ENCODE results near the gene S100A4.
"Not testable (repeated sequence)": the region's sequence is repeated elsewhere in the genome, so short reads cannot be mapped to it uniquely, and the experiment has no call there.

S100A4 gene

GRCh38 chr1:153567621-153568366, 22.2 kb upstream of the S100A4 start:
- no peak for DNase-seq (ENCODE audit: low spot score)

GRCh38 chr1:153566414-153567371, 21.1 kb upstream of the S100A4 start:
- DNase-seq (ENCODE audit: low spot score), result peak; percentile 99

GRCh38 chr1:153565529-153566374, 20.1 kb upstream of the S100A4 start, which contains the start of gene S100A2:
S100A2 (minus strand) TSS chr1:153565844; CDS start chr1:153563877, 1,967 bp downstream.
- peak; percentile 91 for DNase-seq (ENCODE audit: low spot score)

GRCh38 chr1:153563991-153564390, 18.4 kb upstream of the S100A4 start:
- DNase-seq (ENCODE audit: low spot score), result no peak

- DNase-seq (ENCODE audit: low spot score), result no peak
These were observed 17.9 kb upstream of the S100A4 start for GRCh38 chr1:153563483-153563901.

- DNase-seq (ENCODE audit: low spot score), result not testable (repeated sequence)
These were observed 16.4 kb upstream of the S100A4 start for GRCh38 chr1:153562021-153562420.

GRCh38 chr1:153561466-153561985, 15.9 kb upstream of the S100A4 start:
- DNase-seq (ENCODE audit: low spot score), result no peak

GRCh38 chr1:153560771-153561465, 15.3 kb upstream of the S100A4 start:
- DNase-seq (ENCODE audit: low spot score), result no peak

- DNase-seq (ENCODE audit: low spot score), result no peak
These were observed 14.6 kb upstream of the S100A4 start for GRCh38 chr1:153560241-153560640.

- no peak for DNase-seq (ENCODE audit: low spot score)
These were observed 12.3 kb upstream of the S100A4 start for GRCh38 chr1:153557877-153558276.

GRCh38 chr1:153556348-153556747, 10.7 kb upstream of the S100A4 start:
- DNase-seq (ENCODE audit: low spot score), result no peak

- DNase-seq (ENCODE audit: low spot score), result peak; percentile 47
These were observed 8.4 kb upstream of the S100A4 start for GRCh38 chr1:153553830-153554541.

- no peak for DNase-seq (ENCODE audit: low spot score)
These were observed 7.5 kb upstream of the S100A4 start for GRCh38 chr1:153553096-153553495.

- no peak for DNase-seq (ENCODE audit: low spot score)
These were observed 6.7 kb upstream of the S100A4 start for GRCh38 chr1:153552335-153552734.

GRCh38 chr1:153550827-153551500, 5.4 kb upstream of the S100A4 start:
- no peak for DNase-seq (ENCODE audit: low spot score)

GRCh38 chr1:153550398-153550758, 4.8 kb upstream of the S100A4 start:
- DNase-seq (ENCODE audit: low spot score), result no peak

GRCh38 chr1:153549741-153550397, 4.3 kb upstream of the S100A4 start:
- no peak for DNase-seq (ENCODE audit: low spot score)

- DNase-seq (ENCODE audit: low spot score), result peak; percentile 91
These were observed 3.4 kb upstream of the S100A4 start, which contains the start of gene S100A3 for GRCh38 chr1:153548722-153549688. S100A3 (minus strand) TSS chr1:153549258; CDS start chr1:153548485, 773 bp downstream.

All from AG08395 (cell line).